ENCODE measurements around the gene CYB5R3. TPM values are rescaled to one million over a fixed set of nuclear protein-coding genes. Genes with fewer than 3 reads are reported as not detected.

CYB5R3 gene
- polyA plus RNA-seq, 2 of the 4 experiments (the other 2 are of a cell fraction): 30.8 to 51.8 TPM

DNA sequence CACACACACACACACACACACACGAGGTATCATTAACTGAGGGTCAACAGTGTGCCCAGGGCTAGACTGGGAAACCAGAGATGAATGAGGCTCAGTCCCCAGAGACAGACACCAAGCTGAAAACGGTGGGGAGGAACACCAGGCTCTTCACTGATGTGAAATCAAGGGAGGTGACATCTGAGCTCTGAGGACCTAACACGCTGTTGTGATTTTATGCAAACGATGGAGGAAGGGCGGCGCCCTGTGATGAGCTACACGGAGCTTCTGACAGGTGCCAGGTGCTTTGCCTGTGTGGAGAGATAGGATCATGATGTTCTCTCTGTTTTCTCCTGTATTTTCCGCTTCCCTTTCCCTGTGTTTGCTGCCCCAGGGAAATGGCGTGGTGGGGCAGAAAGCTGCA lies 6.5 kb upstream of the CYB5R3 start:
- H3K4me3 ChIP-seq: no peak overlapping the region
- no peak overlapping the region for H3K4me2 ChIP-seq
- no peak for TF ChIP-seq PHF8 (IDR thresholded peaks at IDR 0.05; ENCODE audit: borderline replicate concordance, low read depth)
- TF ChIP-seq JUNB (IDR thresholded peaks at IDR 0.05): no peak
- TF ChIP-seq RCOR1 (IDR thresholded peaks at IDR 0.05; ENCODE audit: low read depth, low read length): no peak
- no peak for TF ChIP-seq RARB (CRISPR knock-in tag; IDR thresholded peaks at IDR 0.05)
- TF ChIP-seq CEBPB (IDR thresholded peaks at IDR 0.05): no peak
- no peak for TF ChIP-seq FOXS1 (CRISPR knock-in tag; IDR thresholded peaks at IDR 0.05)
- TF ChIP-seq JUN (IDR thresholded peaks at IDR 0.05): no peak
- TF ChIP-seq POLR2AphosphoS2 (conservative IDR thresholded peaks at IDR 0.05; ENCODE audit: low read length): no peak
- TF ChIP-seq, protein P1, sequence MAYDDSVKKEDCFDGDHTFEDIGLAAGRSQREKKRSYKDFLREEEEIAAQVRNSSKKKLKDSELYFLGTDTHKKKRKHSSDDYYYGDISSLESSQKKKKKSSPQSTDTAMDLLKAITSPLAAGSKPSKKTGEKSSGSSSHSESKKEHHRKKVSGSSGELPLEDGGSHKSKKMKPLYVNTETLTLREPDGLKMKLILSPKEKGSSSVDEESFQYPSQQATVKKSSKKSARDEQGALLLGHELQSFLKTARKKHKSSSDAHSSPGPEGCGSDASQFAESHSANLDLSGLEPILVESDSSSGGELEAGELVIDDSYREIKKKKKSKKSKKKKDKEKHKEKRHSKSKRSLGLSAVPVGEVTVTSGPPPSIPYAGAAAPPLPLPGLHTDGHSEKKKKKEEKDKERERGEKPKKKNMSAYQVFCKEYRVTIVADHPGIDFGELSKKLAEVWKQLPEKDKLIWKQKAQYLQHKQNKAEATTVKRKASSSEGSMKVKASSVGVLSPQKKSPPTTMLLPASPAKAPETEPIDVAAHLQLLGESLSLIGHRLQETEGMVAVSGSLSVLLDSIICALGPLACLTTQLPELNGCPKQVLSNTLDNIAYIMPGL (CRISPR knock-in tag; IDR thresholded peaks at IDR 0.05; ENCODE audit: borderline replicate concordance): no peak
- TF ChIP-seq, protein P2, sequence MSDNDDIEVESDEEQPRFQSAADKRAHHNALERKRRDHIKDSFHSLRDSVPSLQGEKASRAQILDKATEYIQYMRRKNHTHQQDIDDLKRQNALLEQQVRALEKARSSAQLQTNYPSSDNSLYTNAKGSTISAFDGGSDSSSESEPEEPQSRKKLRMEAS (IDR thresholded peaks at IDR 0.05): no peak
- TF ChIP-seq HOXA7 (CRISPR knock-in tag; IDR thresholded peaks at IDR 0.05): no peak
- no peak overlapping the region for H3K27ac ChIP-seq
- CTCF ChIA-PET: interaction anchor here (1.3 to 3.0 kb wide), 2 partner anchors 34 to 212 kb away, joined by 4 to 15 read pairs; no protein-coding TSS in a partner anchor
- POLR2A ChIA-PET: no interaction called here
- DNase-seq (ENCODE audit: low read depth in 1 of 2, low spot score in 1 of 2) (no peak), ATAC-seq (no peak), FAIRE-seq (no peak)
- no peaks in the 10 kb centered on the region for H3K9me3 ChIP-seq
- 69% methylated on average over 9 of the region's 9 CpGs for WGBS (ENCODE audit: missing lambda C conversion rate)
- H3K4me1 ChIP-seq: peaks cover 7% of the 10 kb centered on the region

DNA sequence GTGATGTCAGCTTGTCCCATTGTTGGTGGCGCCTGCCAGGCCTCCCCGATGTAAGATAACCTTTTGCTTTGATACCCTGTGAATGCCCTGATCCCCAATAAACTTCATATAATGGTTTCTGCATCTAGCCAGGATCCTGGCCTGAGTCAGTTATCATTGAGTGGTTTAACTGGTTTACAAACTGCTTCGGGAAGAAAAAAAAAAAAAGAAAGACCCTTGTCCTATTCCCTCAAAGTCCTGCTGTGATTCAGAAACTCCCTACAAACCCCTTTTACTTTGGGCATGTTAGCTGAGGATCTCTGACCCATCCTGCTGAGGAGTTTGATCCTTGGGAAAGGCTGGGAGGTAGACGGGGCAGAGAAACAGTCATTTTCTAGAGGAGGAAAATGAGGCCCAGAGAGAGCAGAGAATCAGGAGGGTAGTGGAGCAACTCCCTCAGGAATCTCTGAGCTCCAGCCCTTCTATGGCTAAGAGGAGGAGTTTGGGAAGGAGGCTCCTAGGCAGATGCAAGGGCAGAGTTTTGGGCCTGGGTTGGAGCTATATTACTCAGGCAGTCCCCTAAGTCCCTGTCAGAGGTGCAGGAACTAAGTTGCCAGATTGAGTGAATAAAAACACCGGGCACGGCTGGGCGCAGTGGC lies 5.4 kb upstream of the CYB5R3 start:
- no peak for FAIRE-seq
- no peak for DNase-seq (ENCODE audit: low read depth in 1 of 2, low spot score in 1 of 2)
- CTCF ChIA-PET: interaction anchor here (1.0 to 3.0 kb wide), 4 partner anchors 21 to 213 kb away, joined by 3 to 15 read pairs (median 3); no protein-coding TSS in a partner anchor
- peaks cover 9% of the 10 kb centered on the region for H3K4me1 ChIP-seq
- no peak overlapping the region for H3K27ac ChIP-seq
- 86% methylated on average over 7 of the region's 7 CpGs for WGBS (ENCODE audit: missing lambda C conversion rate)
- H3K4me2 ChIP-seq: no peak overlapping the region
- H3K4me3 ChIP-seq: no peak overlapping the region
- TF ChIP-seq RNF2 (IDR thresholded peaks at IDR 0.05; ENCODE audit: borderline replicate concordance, low read depth): no peak
- TF ChIP-seq RAD21 (conservative IDR thresholded peaks at IDR 0.05 in 1 of 2, IDR thresholded peaks at IDR 0.05 in 1 of 2): no peak
- TF ChIP-seq, protein P2 (IDR thresholded peaks at IDR 0.05): no peak
- no peak for TF ChIP-seq CBX2 (IDR thresholded peaks at IDR 0.05; ENCODE audit: borderline replicate concordance, low read depth)
- no peak for TF ChIP-seq CEBPB (IDR thresholded peaks at IDR 0.05)
- no peak for TF ChIP-seq MAFK (IDR thresholded peaks at IDR 0.05; ENCODE audit: partially characterized antibody)
- no peak for TF ChIP-seq HOXA7 (CRISPR knock-in tag; IDR thresholded peaks at IDR 0.05)
- TF ChIP-seq EP300 (IDR thresholded peaks at IDR 0.05): no peak
- TF ChIP-seq NFE2L2 (conservative IDR thresholded peaks at IDR 0.05; ENCODE audit: low read length): no peak
- no peak for ATAC-seq
- POLR2A ChIA-PET: no interaction called here
- H3K9me3 ChIP-seq: no peaks in the 10 kb centered on the region

DNA sequence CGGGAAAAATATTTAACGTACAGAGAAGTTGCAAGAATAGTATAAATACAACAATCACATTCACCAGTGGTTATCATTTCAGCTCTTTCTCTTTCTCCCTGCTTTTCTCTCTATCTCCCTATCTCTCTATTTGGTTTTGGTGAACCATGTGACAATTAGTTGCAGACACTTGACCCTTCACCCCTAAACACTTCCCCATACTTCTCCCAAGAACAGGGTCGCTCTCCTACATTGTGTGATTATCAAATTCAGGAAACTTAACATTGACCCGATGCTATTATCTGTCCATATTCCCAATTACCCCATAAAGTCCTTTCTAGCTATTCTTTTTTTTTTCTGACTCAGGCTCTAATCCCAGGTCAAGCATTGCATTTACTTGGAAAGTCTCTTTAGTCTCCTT lies 4.8 kb upstream of the CYB5R3 start:
- no peaks in the 10 kb centered on the region for H3K9me3 ChIP-seq
- H3K4me3 ChIP-seq: no peak overlapping the region
- ATAC-seq (no peak), DNase-seq (ENCODE audit: low read depth in 1 of 2, low spot score in 1 of 2) (no peak), FAIRE-seq (no peak)
- H3K4me2 ChIP-seq: no peak overlapping the region
- H3K27ac ChIP-seq: no peak overlapping the region
- CTCF ChIA-PET: interaction anchor here (1.3 to 3.0 kb wide), 3 partner anchors 21 to 101 kb away, joined by 3 to 15 read pairs (median 3); no protein-coding TSS in a partner anchor
- WGBS (ENCODE audit: missing lambda C conversion rate): 83% methylated on average over 4 of the region's 4 CpGs
- POLR2A ChIA-PET: no interaction called here
- TF ChIP-seq, protein P1 (CRISPR knock-in tag; IDR thresholded peaks at IDR 0.05; ENCODE audit: borderline replicate concordance): no peak
- TF ChIP-seq BHLHE40 (IDR thresholded peaks at IDR 0.05; ENCODE audit: low read depth, low read length) (no peak), GATA3 (IDR thresholded peaks at IDR 0.05; ENCODE audit: borderline replicate concordance) (no peak), NPAS2 (CRISPR knock-in tag; IDR thresholded peaks at IDR 0.05; ENCODE audit: borderline replicate concordance) (no peak), FOSB (CRISPR knock-in tag; IDR thresholded peaks at IDR 0.05) (no peak), EHMT2 (IDR thresholded peaks at IDR 0.05; ENCODE audit: low read depth) (no peak), POLR2AphosphoS2 (conservative IDR thresholded peaks at IDR 0.05; ENCODE audit: low read length) (no peak), JUNB (IDR thresholded peaks at IDR 0.05) (no peak), RFX5 (IDR thresholded peaks at IDR 0.05) (no peak), HDAC2 (IDR thresholded peaks at IDR 0.05) (no peak)
- TF ChIP-seq, protein P3, sequence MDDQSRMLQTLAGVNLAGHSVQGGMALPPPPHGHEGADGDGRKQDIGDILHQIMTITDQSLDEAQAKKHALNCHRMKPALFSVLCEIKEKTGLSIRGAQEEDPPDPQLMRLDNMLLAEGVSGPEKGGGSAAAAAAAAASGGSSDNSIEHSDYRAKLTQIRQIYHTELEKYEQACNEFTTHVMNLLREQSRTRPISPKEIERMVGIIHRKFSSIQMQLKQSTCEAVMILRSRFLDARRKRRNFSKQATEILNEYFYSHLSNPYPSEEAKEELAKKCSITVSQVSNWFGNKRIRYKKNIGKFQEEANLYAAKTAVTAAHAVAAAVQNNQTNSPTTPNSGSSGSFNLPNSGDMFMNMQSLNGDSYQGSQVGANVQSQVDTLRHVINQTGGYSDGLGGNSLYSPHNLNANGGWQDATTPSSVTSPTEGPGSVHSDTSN (IDR thresholded peaks at IDR 0.05): no peak
- TF ChIP-seq, protein P4, sequence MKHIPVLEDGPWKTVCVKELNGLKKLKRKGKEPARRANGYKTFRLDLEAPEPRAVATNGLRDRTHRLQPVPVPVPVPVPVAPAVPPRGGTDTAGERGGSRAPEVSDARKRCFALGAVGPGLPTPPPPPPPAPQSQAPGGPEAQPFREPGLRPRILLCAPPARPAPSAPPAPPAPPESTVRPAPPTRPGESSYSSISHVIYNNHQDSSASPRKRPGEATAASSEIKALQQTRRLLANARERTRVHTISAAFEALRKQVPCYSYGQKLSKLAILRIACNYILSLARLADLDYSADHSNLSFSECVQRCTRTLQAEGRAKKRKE (CRISPR knock-in tag; IDR thresholded peaks at IDR 0.05; ENCODE audit: low read depth): no peak
- peaks cover 9% of the 10 kb centered on the region for H3K4me1 ChIP-seq
